ENCODE measurements around the gene PHACTR2.

GRCh38 chr6:143810745-143811144 lies 133.0 kb downstream of the PHACTR2 start:
- TF ChIP-seq CTCF (IDR thresholded peaks at IDR 0.05) (no peak), EP300 (IDR thresholded peaks at IDR 0.05) (no peak), POLR2A (IDR thresholded peaks at IDR 0.05) (no peak)

Data from ovary (tissue), 3 donors.